Measurements from ENCODE around the gene CABYR. TPM values are rescaled to one million over a fixed set of nuclear protein-coding genes. Genes with fewer than 3 reads are reported as not detected.

The CABYR gene
- total RNA-seq, 2 experiments from 2014 or later: 0.48 to 0.95 TPM

DNA sequence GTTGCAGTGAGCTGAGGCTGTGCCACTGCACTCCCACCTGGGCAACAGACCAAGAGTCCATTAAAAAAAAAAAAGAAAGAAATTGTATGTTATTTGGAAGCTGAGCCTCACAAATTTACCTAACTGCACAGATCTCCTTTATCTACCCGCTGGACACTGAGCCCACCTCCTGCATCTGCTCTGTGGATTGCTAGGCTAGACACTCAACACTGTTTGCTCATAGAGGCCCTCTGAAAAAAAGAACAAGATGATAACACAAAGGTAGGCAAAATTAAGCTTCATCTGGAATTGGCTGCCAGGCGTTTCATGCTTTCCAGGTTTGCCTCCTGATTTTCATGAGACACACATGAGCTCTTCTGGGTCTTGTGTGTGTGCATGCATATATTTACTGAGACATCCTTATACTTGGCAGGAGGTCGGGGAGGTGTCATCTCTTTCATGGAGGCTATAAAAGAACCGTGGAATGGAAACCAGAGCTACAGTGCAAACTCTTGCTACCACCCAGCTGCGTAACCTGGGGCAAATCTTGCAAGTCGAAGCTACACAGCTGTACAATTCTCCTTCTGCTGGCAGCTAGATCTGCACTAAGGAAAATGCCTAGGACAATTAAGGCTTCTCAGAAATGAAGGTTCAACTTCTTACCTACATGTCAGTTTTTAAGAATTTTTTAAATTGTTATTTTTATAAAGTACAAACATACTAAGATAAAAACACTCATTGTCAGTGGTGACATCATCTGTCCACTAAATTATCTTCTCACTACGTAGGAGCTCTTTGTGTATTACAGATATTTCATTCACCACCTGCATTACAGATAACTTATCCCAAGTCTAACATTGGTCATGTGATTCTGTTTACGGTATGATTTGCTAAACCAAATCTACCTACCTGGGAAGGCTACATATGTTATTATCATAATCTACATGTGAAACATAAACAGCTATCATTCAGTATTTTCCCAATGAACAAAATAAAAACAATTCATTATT, 63.1 kb downstream of the CABYR start:
- Mint-ChIP-seq H3K4me3 (no peak overlapping the region), H3K27me3 (peaks cover 9% of the 10 kb centered on the region), H3K36me3 (ENCODE audit: low read depth) (no peaks in the 10 kb centered on the region), H3K9me3 (no peaks in the 10 kb centered on the region), H3K4me1 (no peaks in the 10 kb centered on the region), H3K27ac (no peak overlapping the region)
- ChIA-PET CTCF (interaction anchor here (1.3 kb wide), 1 partner anchor 24 kb away, joined by 3 read pairs; no protein-coding TSS in a partner anchor), POLR2A (no interaction called here)
- no peak for DNase-seq

DNA sequence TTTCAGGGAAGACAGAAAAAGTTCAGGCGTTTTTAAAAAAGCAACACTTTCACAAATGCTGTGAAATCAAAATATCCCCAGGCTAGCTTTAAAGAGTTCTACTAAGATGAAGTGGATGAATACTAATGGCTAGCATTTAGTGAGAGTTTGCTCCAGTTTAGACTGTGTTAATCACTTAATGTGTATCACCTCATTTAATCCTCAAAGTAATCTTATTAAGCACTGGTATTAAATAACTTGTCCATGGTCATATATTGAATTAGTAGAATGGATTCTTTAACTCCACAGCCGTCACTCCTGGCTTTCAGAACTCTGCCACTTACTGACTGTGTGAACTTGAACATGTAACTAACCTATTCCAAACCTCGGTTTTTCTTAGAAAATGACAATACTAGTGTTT, 66.0 kb downstream of the CABYR start:
- DNase-seq: no peak
- no peak overlapping the region for H3K4me3 Mint-ChIP-seq
- H3K4me1 Mint-ChIP-seq: no peaks in the 10 kb centered on the region
- no peak overlapping the region for H3K27ac Mint-ChIP-seq
- CTCF ChIA-PET: no interaction called here
- H3K27me3 Mint-ChIP-seq: peaks cover 14% of the 10 kb centered on the region
- H3K9me3 Mint-ChIP-seq: no peaks in the 10 kb centered on the region
- H3K36me3 Mint-ChIP-seq (ENCODE audit: low read depth): no peaks in the 10 kb centered on the region
- POLR2A ChIA-PET: no interaction called here

DNA sequence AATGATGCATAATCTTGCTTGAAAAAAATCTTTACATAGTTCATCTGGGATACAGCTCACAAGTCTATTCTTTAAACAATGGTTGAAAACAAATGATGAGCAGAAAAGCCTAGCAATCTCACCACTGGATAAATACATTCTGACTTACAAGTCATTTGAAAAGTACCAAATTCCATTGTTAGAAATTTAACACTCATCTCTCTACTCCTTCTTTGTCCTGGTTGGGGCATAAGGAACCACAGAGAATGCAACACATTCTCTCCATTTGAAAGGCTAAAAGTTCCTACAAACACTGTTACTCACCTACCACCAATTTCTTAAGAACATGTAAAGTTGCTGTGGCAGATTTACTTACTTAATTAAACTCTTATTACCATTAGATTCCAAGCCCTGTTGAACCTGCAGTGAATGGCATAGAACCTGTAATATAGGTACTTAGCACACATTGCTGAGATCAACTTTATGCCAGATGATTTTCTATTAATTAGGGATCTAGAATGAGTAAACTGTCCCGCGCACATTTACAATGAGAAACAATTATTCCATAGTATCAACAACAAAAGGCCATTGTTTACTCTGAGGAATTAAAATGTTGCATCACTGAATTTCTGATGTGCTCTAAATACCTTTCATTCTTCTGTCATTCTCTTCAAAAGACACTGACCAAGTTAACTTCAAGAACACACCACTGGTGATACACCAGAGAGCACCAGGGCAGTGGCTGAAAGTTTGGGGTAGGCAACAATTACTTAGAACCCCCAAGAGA, 69.6 kb downstream of the CABYR start:
- POLR2A ChIA-PET: no interaction called here
- DNase-seq: no peak
- Mint-ChIP-seq H3K27ac (no peak overlapping the region), H3K9me3 (no peaks in the 10 kb centered on the region), H3K4me3 (no peak overlapping the region), H3K36me3 (ENCODE audit: low read depth) (no peaks in the 10 kb centered on the region), H3K4me1 (no peaks in the 10 kb centered on the region), H3K27me3 (peaks cover 7% of the 10 kb centered on the region)
- CTCF ChIA-PET: no interaction called here

DNA sequence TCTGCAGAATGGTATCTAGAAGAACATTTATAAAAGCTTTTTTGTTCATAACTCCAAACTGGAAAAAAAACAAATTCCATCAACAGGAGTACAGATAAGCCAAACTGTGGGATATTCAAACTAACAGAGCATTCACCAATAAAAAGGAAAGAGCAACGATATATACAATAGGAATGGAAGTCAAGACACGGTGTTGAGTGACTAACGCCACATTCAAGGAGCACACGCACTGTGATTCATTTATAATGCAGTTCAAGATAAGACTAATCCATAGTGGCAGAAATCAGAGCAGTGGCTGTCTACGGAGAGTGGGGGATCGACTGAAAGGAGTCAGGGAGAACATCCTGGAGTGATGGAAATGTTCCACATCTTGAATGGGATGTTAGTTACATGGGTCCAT, 70.7 kb downstream of the CABYR start:
- Mint-ChIP-seq H3K4me3 (no peak overlapping the region), H3K9me3 (no peaks in the 10 kb centered on the region), H3K27ac (no peak overlapping the region), H3K36me3 (ENCODE audit: low read depth) (no peaks in the 10 kb centered on the region), H3K4me1 (no peaks in the 10 kb centered on the region), H3K27me3 (peaks cover 7% of the 10 kb centered on the region)
- POLR2A ChIA-PET: no interaction called here
- DNase-seq: no peak
- CTCF ChIA-PET: no interaction called here

Other genes with a start within 250 kb of the CABYR start
- 10 to 100 TPM; 94.0 to 94.4 TPM for gene TTC39C, start 124.3 kb upstream of the CABYR start, total RNA-seq